Naive B cell (primary cell): ENCODE results near the gene SEMA3B. TPM values are rescaled to one million over a fixed set of nuclear protein-coding genes. Genes with fewer than 3 reads are reported as not detected.
"Not testable (repeated sequence)": the region's sequence is repeated elsewhere in the genome, so short reads cannot be mapped to it uniquely, and the experiment has no call there.

Source experiments
- ATAC-seq, 2 donors: fragments of 150-1000 bp; cut with Tn5 transposase; 2 replicates each; pipeline ENCODE4 v1.10.0; 2021; ENCODE audit warnings: low read depth in 2 of 2, mild to moderate bottlenecking in 2 of 2, moderate library complexity in 2 of 2
- DNase-seq: peaks from one replicate; pipeline ENCODE4 v3.0.0; 2022
- H3K27ac Mint-ChIP-seq, 6 donors: one replicate each; pipeline ENCODE4 v1.8.0; 2020 to 2022; ENCODE audit warnings: mild to moderate bottlenecking in 6 of 6, mixed read lengths in 6 of 6, moderate library complexity in 5 of 6, inconsistent platforms in 2 of 6
- H3K27me3 Mint-ChIP-seq, 3 donors: one replicate each; pipeline ENCODE4 v1.8.0; 2021 to 2022; ENCODE audit warnings: mixed read lengths in 3 of 3, mild to moderate bottlenecking in 1 of 3
- H3K36me3 Mint-ChIP-seq, 2 donors: one replicate each; pipeline ENCODE4 v1.8.0; 2020 to 2022; ENCODE audit warnings: mixed read lengths in 2 of 2, inconsistent platforms in 1 of 2, mild to moderate bottlenecking in 1 of 2
- H3K4me1 Mint-ChIP-seq, 3 donors: one replicate each; pipeline ENCODE4 v1.8.0; 2020 to 2022; ENCODE audit warnings: mixed read lengths in 3 of 3, inconsistent platforms in 1 of 3, mild to moderate bottlenecking in 1 of 3, moderate library complexity in 1 of 3
- H3K4me3 Mint-ChIP-seq, 8 donors: one replicate each; pipeline ENCODE4 v1.8.0; 2020 to 2022; ENCODE audit warnings: mild to moderate bottlenecking in 8 of 8, mixed read lengths in 8 of 8, moderate library complexity in 8 of 8, inconsistent platforms in 2 of 8
- H3K9me3 Mint-ChIP-seq, 7 donors: one replicate each; pipeline ENCODE4 v1.8.0; 2020 to 2022; ENCODE audit warnings: mixed read lengths in 7 of 7, mild to moderate bottlenecking in 5 of 7, inconsistent platforms in 2 of 7, moderate library complexity in 1 of 7
- polyA plus RNA-seq, 6 donors: library from polyadenylated mRNA; unstranded; fragments of 300-500 nt; fragmentation: Illumina TruSeq; gene quantifications; one replicate each; pipeline ENCODE4 v1.2.3, GENCODE V29; 2021; ENCODE audit warnings: low read depth in 6 of 6

The SEMA3B gene
- polyA plus RNA-seq: under 1 TPM in 1 of 6 donors, not detected in 5; 0.13 TPM

GRCh38 chr3:50268703-50269451 is at the start of gene SEMA3B:
Gene SEMA3B, plus strand, starts transcription at chr3:50269147. Its CDS starts 94 bp downstream, at chr3:50269241.
- H3K36me3 Mint-ChIP-seq: no peaks in the 10 kb centered on the region
- H3K27me3 Mint-ChIP-seq: peaks cover 13 to 48% (median 16%) of the 10 kb centered on the region in 3 donors
- peak within 1 kb of the TSS in 1 of 6 donors; percentile 59 for H3K27ac Mint-ChIP-seq
- peak within 1 kb of the TSS in 1 of 8 donors; percentile 56 for H3K4me3 Mint-ChIP-seq
- H3K4me1 Mint-ChIP-seq: peaks cover 4 to 8% (median 6%) of the 10 kb centered on the region in 3 donors
- DNase-seq (no peak), ATAC-seq (no peak)
- no peaks in the 10 kb centered on the region for H3K9me3 Mint-ChIP-seq

DNA sequence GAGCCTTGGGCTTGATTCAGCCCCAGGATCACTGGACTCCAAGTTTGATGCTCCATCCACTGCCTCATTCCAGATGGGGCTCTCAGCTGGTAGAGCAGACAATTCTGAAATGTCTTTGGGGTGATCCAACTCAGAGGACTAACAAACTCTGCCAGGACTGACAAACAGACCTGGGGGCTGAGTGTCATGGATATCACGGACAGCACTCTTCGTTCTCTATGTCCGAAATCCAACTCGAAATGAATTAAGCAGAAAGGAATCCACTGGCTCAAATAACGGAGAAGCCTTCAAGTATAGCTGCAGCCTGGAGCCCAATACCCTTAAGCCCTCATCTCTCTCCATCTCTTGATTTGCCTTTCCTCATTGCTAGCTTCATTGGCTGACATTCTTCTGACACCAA is 49.7 kb upstream of the SEMA3B start:
- Mint-ChIP-seq H3K4me1 (no peaks in the 10 kb centered on the region), H3K27ac (no peak overlapping the region)
- no peak for ATAC-seq

DNA sequence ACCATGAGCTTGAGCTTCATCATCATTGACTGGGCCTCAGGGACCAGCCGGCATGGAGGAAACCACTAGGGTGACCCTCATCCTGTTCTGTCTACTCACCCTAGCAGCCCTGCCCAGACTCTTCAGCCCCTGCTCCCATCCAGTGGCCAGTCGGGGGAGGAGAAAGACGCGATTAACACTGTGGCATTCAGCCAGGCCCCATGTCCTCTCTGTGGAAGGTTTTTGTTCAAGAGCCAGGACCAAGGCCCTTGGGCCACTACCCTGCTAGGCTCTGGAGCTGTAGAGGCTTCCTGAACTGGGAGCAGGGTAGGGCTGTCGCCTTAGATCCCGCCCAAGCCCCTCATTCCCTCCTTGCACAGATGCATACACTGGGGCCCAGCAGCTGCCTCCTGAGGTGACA is 48.8 kb upstream of the SEMA3B start:
- no peaks in the 10 kb centered on the region for H3K4me1 Mint-ChIP-seq
- no peak overlapping the region for H3K27ac Mint-ChIP-seq
- no peaks in the 10 kb centered on the region for H3K9me3 Mint-ChIP-seq
- H3K27me3 Mint-ChIP-seq: peaks cover 3 to 26% (median 21%) of the 10 kb centered on the region in 3 donors
- ATAC-seq (no peak), DNase-seq (no peak)
- no peaks in the 10 kb centered on the region for H3K36me3 Mint-ChIP-seq
- H3K4me3 Mint-ChIP-seq: no peak overlapping the region

More for the DNA sequence above, 49.7 kb upstream of the SEMA3B start:
- H3K9me3 Mint-ChIP-seq: no peaks in the 10 kb centered on the region
- no peak overlapping the region for H3K4me3 Mint-ChIP-seq
- peaks cover 3 to 19% (median 13%) of the 10 kb centered on the region in 3 donors for H3K27me3 Mint-ChIP-seq
- no peak for DNase-seq
- H3K36me3 Mint-ChIP-seq: no peaks in the 10 kb centered on the region

DNA sequence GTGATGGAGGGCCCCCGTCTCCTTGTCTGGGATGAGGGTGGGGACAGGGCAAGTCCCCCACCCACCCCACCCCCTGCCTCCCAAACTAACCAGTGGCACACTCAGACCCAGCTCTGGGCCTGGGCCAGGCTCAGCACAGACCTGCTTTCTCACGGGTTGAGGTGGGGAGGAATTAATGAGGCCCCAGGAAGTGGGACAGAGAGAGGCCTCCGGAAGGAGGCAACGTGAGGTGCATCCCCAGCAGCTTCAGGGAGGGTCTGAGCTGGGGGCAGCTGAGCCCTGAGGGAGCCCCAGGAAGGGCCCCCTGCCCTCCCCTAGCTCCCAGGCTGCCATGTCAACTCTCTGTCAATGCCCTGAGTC is 47.9 kb upstream of the SEMA3B start:
- H3K27ac Mint-ChIP-seq: no peak overlapping the region

DNA sequence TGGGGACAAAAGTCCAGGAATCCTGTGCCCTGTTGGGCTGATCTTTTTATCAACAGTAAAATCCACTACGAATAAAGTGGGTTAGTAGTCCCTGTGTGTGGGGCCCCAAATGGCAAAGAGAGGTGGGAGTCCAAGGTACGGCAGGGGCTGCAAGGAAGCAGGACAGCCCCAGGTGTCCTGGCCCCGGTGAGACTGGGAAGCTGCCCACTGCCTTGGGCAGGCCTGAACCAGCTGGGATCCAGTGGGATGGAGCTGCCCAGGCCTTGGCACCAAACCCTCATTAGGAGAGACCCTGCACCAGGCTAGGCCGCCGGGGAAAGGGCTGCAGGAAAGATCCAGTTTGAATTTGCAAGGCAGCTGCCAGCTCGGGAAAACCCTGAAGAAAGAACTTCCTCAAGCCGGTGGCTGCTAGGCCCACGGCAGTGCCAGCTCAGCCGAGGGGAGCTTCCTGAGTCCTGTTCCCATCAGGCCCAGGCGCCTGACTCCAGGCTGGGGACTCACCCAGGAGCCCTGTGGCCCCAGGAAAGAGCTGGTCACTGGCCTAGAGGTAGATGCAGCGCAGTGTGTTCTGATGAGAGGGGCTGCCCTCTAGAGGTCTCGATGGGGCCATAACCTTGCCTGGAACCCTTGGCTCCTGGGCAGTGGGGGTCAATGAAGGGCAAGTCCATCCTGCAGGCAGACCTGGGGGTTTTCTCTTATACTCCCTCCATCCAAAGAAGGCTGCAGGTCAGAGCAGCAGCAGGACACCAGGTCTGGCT is 47.4 kb upstream of the SEMA3B start:
- DNase-seq: no peak
- Mint-ChIP-seq H3K27me3 (peaks cover 3 to 24% (median 23%) of the 10 kb centered on the region in 3 donors), H3K27ac (peak overlapping the region in 1 of 6 donors; percentile 73)

More for the DNA sequence above, 47.9 kb upstream of the SEMA3B start:
- H3K4me1 Mint-ChIP-seq: peaks cover 4 to 6% (median 5%) of the 10 kb centered on the region in 3 donors
- no peak for ATAC-seq
- no peaks in the 10 kb centered on the region for H3K9me3 Mint-ChIP-seq
- H3K36me3 Mint-ChIP-seq: no peaks in the 10 kb centered on the region
- H3K4me3 Mint-ChIP-seq: no peak overlapping the region
- peaks cover 3 to 25% (median 24%) of the 10 kb centered on the region in 3 donors for H3K27me3 Mint-ChIP-seq
- DNase-seq: no peak

GRCh38 chr3:50222169-50222528 is 46.8 kb upstream of the SEMA3B start:
- ATAC-seq (no peak), DNase-seq (no peak)
- Mint-ChIP-seq H3K4me3 (no peak overlapping the region), H3K27ac (no peak overlapping the region), H3K4me1 (peaks cover 12 to 14% (median 13%) of the 10 kb centered on the region in 3 donors), H3K9me3 (no peaks in the 10 kb centered on the region), H3K27me3 (peaks cover 3 to 24% (median 18%) of the 10 kb centered on the region in 3 donors), H3K36me3 (no peaks in the 10 kb centered on the region)

More for the DNA sequence above, 47.4 kb upstream of the SEMA3B start:
- no peaks in the 10 kb centered on the region for H3K36me3 Mint-ChIP-seq
- no peak for ATAC-seq
- no peak overlapping the region for H3K4me3 Mint-ChIP-seq
- H3K9me3 Mint-ChIP-seq: no peaks in the 10 kb centered on the region
- peaks cover 7 to 10% (median 9%) of the 10 kb centered on the region in 3 donors for H3K4me1 Mint-ChIP-seq

GRCh38 chr3:50224639-50225038 is 44.3 kb upstream of the SEMA3B start:
- ATAC-seq (no peak), DNase-seq (no peak)
- Mint-ChIP-seq H3K4me3 (peak overlapping the region in 6 of 8 donors; percentile 30 to 99 (median 70)), H3K9me3 (no peaks in the 10 kb centered on the region), H3K27me3 (peaks cover 3 to 18% (median 18%) of the 10 kb centered on the region in 3 donors), H3K4me1 (peaks cover 31 to 38% (median 33%) of the 10 kb centered on the region in 3 donors), H3K36me3 (no peaks in the 10 kb centered on the region), H3K27ac (peak overlapping the region in 1 of 6 donors; percentile 61)

- H3K36me3 Mint-ChIP-seq: no peaks in the 10 kb centered on the region
- H3K4me1 Mint-ChIP-seq: peaks cover 42 to 55% (median 53%) of the 10 kb centered on the region in 3 donors
- ATAC-seq (peak; percentile 16 to 20), DNase-seq (peak; percentile 39)
- peaks cover 3 to 18% (median 18%) of the 10 kb centered on the region in 3 donors for H3K27me3 Mint-ChIP-seq
- H3K9me3 Mint-ChIP-seq: no peaks in the 10 kb centered on the region
- H3K4me3 Mint-ChIP-seq: peak overlapping the region; percentile 84 to 99 (median 96)
- peak overlapping the region; percentile 83 to 96 (median 90) for H3K27ac Mint-ChIP-seq
Observed at GRCh38 chr3:50226888-50227389, 42.0 kb upstream of the SEMA3B start.

- Mint-ChIP-seq H3K4me1 (peaks cover 44 to 58% (median 53%) of the 10 kb centered on the region in 3 donors), H3K4me3 (peak overlapping the region; percentile 84 to 99 (median 96)), H3K36me3 (no peaks in the 10 kb centered on the region), H3K9me3 (no peaks in the 10 kb centered on the region), H3K27me3 (peaks cover 3 to 18% (median 18%) of the 10 kb centered on the region in 3 donors), H3K27ac (peak overlapping the region; percentile 70 to 92 (median 90))
- DNase-seq (peak; percentile 93), ATAC-seq (peak; percentile 77 to 79)
Observed at GRCh38 chr3:50227390-50228183, 41.4 kb upstream of the SEMA3B start.

DNA sequence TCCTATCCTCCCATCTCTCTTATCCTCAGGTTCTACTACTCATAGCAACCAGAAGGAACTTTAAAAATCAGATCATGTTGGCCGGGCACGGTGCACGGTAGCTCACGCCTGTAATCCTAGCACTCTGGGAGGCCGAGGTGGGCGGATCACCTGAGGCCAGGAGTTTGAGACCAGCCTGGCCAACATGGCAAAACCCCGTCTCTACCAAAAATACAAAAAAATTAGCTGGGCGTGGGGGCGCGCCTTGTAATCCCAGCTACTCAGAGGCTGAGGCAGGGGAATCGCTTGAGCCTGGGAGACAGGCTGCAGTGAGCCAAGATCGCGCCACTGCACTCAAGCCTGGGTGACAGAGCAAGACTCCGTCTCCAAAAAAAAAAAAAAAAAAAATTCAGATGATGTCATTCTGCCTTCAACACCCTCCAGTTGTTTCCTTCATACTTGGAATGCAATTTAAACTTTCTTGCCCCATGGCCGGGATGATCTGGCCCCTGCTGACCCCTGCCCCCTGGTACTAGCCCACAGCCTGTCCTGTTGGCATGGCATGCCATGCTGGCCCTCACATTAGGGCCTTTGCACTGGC is 40.7 kb upstream of the SEMA3B start:
- Mint-ChIP-seq H3K4me1 (peaks cover 49 to 65% (median 54%) of the 10 kb centered on the region in 3 donors), H3K27me3 (peaks cover 3 to 18% (median 18%) of the 10 kb centered on the region in 3 donors), H3K4me3 (peak overlapping the region; percentile 84 to 99 (median 96)), H3K27ac (peak overlapping the region in 5 of 6 donors; percentile 70 to 91 (median 90))
- ATAC-seq, H3K36me3 Mint-ChIP-seq, DNase-seq, H3K9me3 Mint-ChIP-seq: not testable (repeated sequence)

GRCh38 chr3:50229490-50229889 is 39.5 kb upstream of the SEMA3B start:
- H3K4me3 Mint-ChIP-seq: peak overlapping the region in 6 of 8 donors; percentile 31 to 82 (median 50)
- peak overlapping the region in 3 of 6 donors; percentile 49 to 92 (median 89) for H3K27ac Mint-ChIP-seq
- no peaks in the 10 kb centered on the region for H3K9me3 Mint-ChIP-seq
- DNase-seq: no peak
- H3K4me1 Mint-ChIP-seq: peaks cover 54 to 70% (median 60%) of the 10 kb centered on the region in 3 donors
- no peaks in the 10 kb centered on the region for H3K36me3 Mint-ChIP-seq
- peaks cover 0 to 10% (median 9%) of the 10 kb centered on the region in 3 donors for H3K27me3 Mint-ChIP-seq
- no peak for ATAC-seq

DNA sequence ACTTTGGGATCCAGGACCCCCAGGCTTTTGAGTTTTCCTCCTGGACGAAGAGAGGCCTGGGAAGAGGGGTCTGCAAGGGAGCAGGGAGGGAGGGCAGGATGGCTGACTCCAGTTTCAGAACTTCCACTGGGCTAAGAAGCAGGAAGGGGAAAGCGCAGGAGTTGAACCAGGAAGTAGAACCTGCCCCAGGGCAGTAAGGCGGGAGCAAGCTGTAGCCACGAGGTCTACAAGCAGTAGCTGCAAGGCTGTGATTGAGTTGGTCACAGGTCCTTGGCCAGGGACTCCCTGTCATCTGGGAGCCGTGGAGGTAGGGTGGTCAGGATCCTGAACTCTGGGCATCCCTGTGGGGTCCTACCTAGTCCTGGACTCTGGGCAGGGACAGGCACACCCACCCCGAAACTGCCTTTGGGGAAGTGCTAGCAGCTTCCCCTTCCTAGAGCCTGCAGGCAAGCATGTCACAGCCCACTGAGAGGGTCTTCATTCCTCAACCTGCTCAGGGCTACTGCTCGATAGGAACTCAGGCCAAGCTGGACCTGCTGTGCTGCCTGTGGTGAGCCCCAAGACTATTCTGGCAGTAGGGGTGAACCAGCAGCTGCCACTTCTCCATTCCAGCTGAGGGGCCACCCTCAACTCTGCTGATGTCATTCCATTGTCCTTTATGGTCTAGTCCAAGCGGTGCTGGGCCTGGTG is 38.7 kb upstream of the SEMA3B start:
- H3K27ac Mint-ChIP-seq: peak overlapping the region in 3 of 6 donors; percentile 26 to 71 (median 34)
- DNase-seq (peak; percentile 50), ATAC-seq (no peak)
- H3K4me1 Mint-ChIP-seq: peaks cover 52 to 70% (median 66%) of the 10 kb centered on the region in 3 donors
- H3K27me3 Mint-ChIP-seq: peaks cover 0 to 2% (median 1%) of the 10 kb centered on the region in 3 donors
- H3K4me3 Mint-ChIP-seq: peak overlapping the region in 6 of 8 donors; percentile 45 to 82 (median 63)
- H3K9me3 Mint-ChIP-seq: no peaks in the 10 kb centered on the region
- H3K36me3 Mint-ChIP-seq: no peaks in the 10 kb centered on the region
